HFF-Myc (cell line): ENCODE measurements around the gene PIAS2.

ENCODE experiments used
- DNase-seq: peaks from one replicate; pipeline ENCODE4 v3.0.0-alpha.2; 2011; ENCODE audit warnings: low read depth; ENCODE audit errors: extremely low read depth
- H3K4me3 ChIP-seq: replicated peaks from 2 replicates; pipeline ENCODE4 v1.5.1; 2011; ENCODE audit warnings: low read depth, mild to moderate bottlenecking, control low read depth, low read length
- TF ChIP-seq, protein P1 (sequence below): IDR thresholded peaks from 2 replicates; pipeline ENCODE4 v1.5.1; 2012; ENCODE audit warnings: mild to moderate bottlenecking, low read depth, low read length, control low read depth; ENCODE audit errors: missing control alignments

PIAS2 gene

DNA sequence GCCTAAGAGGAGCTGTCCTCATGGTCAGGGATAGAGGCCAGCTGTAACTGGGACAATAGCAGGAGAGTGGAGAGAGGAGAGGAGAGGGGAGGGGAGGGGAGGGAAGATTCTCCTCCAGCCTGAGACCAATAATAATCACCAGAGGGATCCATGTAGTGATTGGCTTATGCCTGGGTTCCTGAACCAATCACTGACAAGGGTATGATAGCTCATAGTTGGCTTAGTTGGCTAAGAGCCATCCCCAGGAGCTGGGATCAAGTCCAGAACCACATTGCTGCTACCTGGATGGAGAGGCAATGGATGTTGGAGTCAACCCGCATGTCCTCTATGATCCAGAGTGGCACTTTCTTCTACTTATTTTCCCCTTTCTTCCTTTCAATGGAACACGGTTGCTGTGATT, 152.7 kb downstream of the PIAS2 start:
- no peak overlapping the region for H3K4me3 ChIP-seq
- no peak for DNase-seq
- TF ChIP-seq, protein P1, sequence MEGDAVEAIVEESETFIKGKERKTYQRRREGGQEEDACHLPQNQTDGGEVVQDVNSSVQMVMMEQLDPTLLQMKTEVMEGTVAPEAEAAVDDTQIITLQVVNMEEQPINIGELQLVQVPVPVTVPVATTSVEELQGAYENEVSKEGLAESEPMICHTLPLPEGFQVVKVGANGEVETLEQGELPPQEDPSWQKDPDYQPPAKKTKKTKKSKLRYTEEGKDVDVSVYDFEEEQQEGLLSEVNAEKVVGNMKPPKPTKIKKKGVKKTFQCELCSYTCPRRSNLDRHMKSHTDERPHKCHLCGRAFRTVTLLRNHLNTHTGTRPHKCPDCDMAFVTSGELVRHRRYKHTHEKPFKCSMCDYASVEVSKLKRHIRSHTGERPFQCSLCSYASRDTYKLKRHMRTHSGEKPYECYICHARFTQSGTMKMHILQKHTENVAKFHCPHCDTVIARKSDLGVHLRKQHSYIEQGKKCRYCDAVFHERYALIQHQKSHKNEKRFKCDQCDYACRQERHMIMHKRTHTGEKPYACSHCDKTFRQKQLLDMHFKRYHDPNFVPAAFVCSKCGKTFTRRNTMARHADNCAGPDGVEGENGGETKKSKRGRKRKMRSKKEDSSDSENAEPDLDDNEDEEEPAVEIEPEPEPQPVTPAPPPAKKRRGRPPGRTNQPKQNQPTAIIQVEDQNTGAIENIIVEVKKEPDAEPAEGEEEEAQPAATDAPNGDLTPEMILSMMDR, result no peak

DNA sequence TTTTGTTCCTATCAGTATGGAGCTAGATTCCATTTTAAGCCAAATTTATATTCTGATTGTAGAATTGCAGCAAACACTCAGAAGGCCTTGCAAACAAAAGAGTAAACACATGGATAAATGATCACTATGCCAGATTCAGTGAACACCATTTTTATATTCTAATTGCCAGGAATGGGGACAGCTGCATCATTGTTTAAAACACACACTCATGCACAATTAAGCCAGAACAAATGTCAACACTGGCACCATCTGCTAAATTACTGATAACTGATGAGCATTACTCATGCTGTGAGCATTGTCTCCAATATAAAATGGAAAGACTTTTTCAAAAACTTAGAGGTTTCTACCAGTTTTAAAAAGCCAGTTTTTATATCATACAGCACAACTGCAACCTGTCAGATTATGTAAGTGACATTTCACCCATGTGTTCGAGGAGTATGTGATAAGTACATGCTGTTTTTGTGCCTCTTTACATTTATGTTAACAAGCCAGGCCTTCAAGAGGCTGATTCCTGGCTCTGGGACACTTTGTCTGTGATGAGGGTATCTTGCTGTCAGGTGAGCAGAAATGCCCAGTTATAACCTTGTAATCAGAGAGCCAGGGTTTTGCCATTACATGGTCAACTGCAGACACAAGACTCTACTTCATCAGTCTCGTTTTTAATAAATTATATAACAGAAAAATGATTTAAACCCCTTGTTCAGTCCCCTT, 156.1 kb downstream of the PIAS2 start:
- TF ChIP-seq, protein P1, result no peak
- DNase-seq, result no peak
- H3K4me3 ChIP-seq, result no peak overlapping the region

DNA sequence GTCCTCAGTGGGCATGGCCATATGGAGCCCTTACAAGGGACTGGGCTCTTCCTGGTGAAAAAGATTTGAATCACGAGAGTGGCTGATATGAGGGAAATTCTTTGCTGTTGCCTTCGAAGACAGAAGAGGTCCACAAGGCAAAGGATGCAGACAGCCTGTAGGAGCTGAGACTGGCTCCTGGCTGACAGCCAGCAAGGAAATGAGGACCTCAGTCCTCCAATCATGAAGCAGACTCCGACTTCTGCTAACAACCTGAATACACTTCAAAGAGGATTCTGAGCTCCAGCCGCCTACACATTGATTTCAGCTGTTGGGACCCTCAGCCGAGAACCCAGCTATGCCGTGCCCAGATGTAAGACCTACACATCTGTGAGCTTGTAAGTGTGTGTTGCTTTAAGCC, 157.4 kb downstream of the PIAS2 start:
- TF ChIP-seq, protein P1, result no peak
- DNase-seq, result no peak
- H3K4me3 ChIP-seq, result no peak overlapping the region

DNA sequence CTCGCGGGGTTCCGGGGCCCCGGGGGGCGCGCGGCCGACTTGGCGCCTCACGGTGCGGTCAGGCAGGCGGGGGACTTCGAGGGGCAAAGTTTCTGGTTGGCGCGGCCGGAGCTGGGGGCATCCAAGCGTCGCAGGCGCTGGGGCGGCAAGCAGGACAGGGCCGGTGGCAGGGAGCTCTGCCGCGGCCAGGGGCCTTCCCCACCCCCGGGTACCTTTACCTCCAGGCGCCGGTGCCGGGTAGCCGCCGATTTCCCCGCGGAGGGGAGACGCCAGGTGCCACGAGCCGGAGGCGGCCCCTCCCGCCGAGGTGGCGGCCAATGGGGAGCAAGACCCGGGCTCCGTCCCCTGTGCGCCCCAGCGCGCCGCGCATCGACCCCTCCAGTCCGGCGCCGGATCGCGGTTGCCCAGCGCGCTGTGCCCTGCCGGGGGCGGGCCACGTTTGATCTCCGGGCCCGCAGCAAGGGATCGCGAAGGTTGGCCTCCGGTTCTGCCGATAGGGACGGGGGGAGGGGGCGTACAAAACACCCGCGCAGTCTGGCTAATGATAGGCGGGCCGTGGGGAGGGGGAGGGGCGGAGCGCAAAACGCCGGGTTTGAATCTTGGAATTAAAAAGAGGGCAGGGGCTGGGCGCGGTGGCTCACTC, 160.6 kb downstream of the PIAS2 start, which contains the start of gene ST8SIA5:
Gene ST8SIA5 (minus strand): TSS at position 495 of the 643 bp plus-strand sequence. CDS start 545 bp downstream, outside the sequence.
- DNase-seq, result no peak
- H3K4me3 ChIP-seq, result peak within 1 kb of the TSS; percentile 20; the same call in 1 of the 2 replicates
- TF ChIP-seq, protein P1, result no peak

DNA sequence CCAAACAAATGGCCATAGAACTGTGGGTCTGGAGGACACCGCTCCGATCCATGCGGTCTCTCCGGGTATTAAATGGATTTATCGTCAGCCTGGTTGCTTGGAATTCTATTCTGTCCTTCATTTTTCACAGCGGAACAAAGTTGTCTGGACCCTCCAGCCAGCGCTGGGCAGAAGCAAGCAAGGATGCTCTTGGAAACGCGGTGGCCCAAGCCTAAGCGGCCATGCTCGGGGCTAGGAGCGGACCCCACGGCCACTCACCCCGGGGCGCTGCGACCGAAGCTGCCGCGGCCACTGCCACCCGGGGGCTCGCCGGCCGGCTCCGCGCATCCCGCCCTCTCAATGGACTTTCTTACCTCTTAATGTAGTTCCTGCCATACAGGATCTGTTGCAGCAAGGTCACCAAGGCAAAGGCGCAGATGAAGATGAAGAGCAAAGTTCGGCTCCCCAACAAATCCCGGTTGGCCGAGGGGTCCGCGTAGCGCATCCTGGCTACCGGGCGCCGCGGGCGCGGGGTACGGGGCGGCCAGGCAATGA, 161.2 kb downstream of the PIAS2 start:
- H3K4me3 ChIP-seq, result no peak overlapping the region
- TF ChIP-seq, protein P1, result no peak
- no peak for DNase-seq

DNA sequence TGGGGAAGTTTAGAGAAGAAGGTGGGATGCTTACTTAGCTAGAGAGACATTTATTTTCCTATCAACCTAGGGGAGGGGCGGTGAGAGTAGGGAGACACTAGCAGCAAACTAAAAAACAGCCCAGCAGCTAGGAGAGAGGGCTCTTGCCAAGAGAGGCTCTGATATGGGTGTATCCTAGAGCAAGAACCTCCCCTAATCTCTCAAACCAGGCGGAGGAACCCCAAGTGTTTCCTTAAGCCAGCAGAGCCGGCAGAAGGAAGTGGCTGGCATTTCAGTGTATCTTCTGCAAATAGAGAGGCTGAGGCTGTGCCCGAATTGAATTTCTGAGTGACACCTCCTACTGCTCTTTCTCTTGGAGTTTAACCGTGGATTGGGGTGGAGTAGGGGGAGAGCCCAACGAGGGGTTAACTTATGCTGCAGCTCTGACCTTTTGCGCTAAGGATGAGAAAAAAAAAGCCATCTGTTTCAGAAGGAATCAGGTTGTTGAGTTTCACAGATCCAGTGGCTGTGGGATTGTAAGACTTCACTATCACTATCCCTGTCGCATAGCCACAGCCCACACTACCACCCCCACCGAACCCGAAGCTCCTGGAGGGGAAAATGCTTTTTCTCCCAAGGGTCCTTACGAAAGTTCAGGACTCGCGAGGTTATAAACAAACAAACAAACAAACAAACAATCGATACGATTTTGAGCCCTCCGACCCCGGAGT, 161.8 kb downstream of the PIAS2 start:
- TF ChIP-seq, protein P1, result no peak
- DNase-seq, result no peak
- H3K4me3 ChIP-seq, result no peak overlapping the region
